Stimulated activated CD8-positive, alpha-beta memory T cell treated with anti-CD3 and anti-CD28 coated beads, Interleukin-7, amount 100 ng/mL, for 48 hours (primary cell): ENCODE measurements around the gene PTDSS2.
"Not testable (repeated sequence)": the region's sequence is repeated elsewhere in the genome, so short reads cannot be mapped to it uniquely, and the experiment has no call there.

Source experiments
- DNase-seq, 2 donors: peaks; one replicate each; pipeline ENCODE4 v3.0.0-alpha.2; 2020; ENCODE audit warnings: low read depth in 1 of 2; ENCODE audit errors: extremely low read depth in 1 of 2

Gene PTDSS2

DNA sequence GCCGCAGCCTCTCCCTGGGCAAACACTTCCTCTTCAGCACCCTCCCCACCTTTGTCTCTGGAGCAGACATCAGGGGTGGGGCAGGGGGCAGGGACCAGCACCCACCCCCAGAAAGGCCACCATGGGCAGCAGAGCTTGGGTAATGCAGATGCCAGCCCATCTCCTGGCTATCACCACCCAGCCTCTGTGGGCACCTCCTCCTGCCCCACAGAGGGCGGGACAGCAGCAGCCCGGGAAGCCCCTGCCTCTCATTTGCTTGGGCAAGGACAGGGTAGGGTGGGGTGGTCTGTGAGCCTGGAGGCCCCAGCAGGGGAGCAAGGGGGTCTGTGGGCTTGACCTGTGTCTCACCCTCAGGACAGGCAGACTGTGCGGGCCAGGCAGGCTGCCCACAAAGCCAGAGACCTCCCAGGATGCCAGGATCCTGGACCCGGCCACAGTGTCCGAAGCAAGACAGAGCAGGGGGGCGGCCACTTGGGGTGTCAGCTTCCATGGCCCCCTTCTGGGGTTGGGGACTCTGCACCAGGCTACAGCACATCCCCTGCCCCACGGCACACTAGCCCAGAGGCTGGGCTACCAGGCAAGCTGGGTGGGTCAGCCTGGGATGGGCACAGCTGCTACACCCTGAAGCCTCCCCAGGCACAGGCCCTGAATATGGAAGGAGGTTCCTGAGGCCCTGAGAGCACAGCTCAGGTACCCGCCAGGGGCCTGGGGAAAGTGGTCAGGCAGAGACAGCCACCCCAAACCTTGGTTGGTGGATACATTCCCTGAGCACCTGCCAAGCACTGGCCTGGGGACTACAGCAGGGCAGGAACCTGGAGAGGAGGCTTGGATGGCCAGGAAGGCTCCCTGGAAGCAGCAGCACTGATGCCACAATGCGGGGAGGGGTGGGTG lies 52.5 kb downstream of the PTDSS2 start:
- DNase-seq, result no peak

GRCh38 chr11:503179-503981 lies 53.3 kb downstream of the PTDSS2 start:
- peak in 1 of 2 donors; percentile 35 for DNase-seq

GRCh38 chr11:504053-504993 lies 54.2 kb downstream of the PTDSS2 start:
- DNase-seq, result no peak

- DNase-seq, result no peak
Observed at GRCh38 chr11:504994-505344, 54.9 kb downstream of the PTDSS2 start.

DNA sequence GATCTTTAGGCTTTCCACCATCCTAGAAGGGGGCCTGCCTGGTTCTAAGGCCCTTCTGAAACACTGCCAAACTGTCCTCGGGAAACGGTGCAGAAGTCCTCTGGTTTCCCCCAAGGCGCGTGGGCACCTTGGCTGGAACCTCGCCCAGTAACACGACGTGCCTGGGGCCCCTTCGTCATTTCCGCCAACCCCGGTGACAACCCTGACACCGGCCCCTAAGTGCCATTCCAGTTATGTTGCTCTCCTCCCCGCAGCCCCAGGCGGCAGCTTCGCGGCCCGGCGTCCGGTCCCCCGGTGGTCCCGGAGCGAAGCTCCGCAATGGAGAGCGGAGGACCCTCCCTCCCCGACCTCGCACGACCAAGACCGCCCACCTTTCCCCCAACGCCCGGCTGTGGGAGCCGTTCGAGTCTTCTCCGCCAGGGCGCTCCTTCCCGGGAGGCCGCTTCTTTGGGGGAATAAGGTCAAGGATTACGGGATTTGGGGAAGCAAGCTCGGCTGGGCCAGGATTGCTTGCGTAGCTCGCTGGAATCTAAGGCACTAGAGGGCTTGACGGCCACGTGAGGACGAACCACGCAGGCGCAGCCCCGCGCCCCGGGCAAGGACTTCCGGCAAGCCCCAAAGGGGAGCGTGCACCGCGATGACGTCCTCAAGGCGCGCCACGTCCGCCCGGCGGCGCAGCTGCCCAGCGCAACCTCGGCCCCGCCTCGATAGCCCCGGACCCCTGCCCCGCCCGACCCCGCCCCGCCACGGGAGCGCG lies 56.3 kb downstream of the PTDSS2 start:
- peak; percentile 95 to 97 for DNase-seq

GRCh38 chr11:506995-507726 lies 57.1 kb downstream of the PTDSS2 start, which contains the start of gene RNH1:
Gene RNH1, minus strand, starts transcription at chr11:507242. Its CDS starts 5,080 bp downstream, at chr11:502162.
- peak; percentile 96 to 99 for DNase-seq

- DNase-seq, result no peak
Observed at GRCh38 chr11:507727-508515, 57.8 kb downstream of the PTDSS2 start.

GRCh38 chr11:508956-509355 lies 58.9 kb downstream of the PTDSS2 start:
- no peak for DNase-seq

DNA sequence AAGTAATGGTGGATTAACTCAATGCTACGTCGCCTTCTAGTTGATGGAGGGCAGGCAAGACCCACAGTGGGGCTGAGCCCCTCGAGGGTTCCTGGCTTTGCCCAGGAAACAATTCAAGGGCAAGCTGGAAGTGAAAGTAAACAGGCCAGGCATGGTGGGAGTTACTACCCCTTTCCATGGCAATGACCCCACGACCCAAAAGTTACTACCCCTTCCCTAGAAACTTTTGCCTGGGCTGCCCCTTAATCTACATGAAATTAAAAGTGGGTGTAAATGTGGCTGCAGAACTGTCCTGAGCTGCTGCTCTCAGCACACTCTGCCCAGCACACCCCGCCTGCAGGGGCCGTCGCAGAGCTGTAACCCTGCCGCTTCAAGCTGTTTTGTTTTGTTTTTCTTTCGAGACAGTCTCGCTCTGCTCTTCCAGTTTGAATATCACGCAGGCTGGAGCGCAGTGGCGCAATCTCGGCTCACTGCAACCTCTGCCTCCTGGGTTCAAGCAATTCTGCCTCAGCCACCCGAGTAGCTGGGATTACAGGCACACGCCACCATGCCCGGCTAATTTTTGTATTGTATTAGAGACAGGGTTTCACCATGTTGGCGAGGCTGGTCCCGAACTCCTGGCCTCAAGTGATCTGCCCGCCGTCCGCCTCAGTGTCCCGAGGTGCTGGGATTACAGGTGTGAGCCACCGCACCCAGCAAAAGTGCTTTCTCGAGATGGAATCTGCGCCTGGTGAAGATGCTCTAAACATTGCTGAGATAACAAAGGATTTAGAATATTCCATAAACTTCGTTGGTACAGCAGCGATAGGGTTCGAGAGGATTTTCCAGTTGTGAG lies 62.9 kb downstream of the PTDSS2 start:
- DNase-seq, result no peak

- no peak for DNase-seq
Observed at GRCh38 chr11:514606-515005, 64.5 kb downstream of the PTDSS2 start.

GRCh38 chr11:515131-515530 lies 65.1 kb downstream of the PTDSS2 start:
- DNase-seq, result no peak

DNA sequence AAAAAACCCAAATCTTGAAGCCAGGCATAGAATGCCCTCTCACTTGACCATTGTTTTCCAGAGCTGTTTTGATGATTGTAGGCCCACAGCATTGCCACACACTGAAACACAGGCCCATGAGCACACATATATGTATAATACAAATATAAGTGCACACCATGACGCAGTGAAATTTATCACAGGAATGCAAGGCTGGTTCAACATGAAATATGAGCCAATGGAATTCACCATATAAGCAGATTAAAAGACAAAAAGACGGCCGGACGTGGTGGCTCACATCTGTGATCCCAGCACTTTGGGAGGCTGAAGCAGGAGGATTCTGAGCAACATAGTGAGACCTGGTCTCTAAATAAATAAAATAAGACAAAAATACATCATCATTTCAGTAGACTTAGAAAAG lies 66.3 kb downstream of the PTDSS2 start:
- DNase-seq, result no peak

DNA sequence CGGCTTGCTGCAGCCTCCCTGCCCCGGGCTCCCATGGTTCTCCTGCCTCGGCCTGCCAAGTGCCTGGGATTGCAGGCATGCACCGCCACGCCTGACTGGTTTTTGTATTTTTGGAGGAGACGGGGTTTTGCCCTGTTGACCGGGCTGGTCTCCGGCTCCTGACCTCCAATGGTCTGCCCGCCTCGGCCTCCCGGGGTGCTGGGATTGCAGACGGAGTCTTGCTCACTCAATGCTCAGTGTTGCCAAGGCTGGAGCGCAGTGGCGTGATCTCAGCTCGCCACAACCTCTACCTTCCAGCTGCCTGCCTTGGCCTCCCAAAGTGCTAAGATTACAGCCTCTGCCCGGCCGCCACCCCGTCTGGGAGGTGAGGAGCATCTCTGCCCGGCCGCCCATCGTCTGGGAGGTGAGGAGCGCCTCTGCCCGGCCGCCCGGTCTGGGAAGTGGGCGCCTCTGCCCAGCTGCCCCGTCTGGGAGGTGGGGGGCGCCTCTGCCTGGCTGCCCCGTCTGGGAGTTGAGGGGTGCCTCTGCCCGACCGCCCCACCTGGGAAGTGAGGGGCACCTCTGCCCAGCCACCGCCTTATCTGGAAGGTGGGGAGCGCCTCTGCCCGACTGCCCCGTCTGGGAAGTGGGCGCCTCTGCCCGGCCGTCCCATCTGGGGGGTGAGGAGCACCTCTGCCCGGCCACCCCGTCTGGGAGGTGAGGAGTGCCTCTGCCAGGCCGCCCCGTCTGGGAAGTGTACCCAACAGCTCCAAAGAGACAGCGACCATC lies 67.0 kb downstream of the PTDSS2 start:
- not testable (repeated sequence) for DNase-seq

DNA sequence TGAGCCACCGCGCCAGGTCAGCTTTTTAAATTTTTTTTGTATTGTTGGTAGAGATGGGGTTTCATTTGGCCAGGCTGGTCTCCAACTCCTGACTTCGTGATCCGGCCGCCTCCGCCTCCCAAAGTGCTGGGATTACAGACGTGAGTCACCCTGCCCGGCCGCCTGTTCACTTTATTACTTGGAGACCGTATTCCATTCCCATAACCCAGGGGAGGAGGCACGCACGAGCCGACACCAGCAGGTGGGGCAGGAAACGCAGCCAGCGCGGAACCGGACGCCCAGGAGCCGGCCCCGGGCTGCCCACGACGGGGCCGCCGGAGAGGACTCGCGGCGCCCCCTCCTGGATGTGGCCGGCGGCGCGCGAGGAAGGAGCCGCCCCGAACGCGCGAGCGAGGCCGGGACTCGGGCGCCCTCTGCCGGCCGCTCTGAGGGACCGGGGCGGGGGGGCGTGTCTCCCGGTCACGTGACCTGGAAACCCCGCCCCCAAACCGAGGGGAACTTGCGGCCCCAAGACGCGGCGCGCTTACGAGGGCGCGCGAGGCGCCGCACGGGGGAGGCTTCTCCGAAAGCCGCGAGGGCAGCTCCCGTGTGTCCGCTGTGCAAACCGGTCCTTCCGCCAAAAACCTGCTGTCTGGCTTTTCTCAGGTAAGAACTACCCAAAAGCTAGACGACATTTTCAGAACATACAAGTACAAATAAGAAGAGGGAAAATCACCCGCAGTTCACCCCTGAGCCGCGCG lies 68.6 kb downstream of the PTDSS2 start:
- peak; percentile 59 to 82 for DNase-seq

- DNase-seq, result no peak
Observed at GRCh38 chr11:520428-521176, 70.5 kb downstream of the PTDSS2 start.
